AG10803 (cell line): ENCODE measurements around the gene FBXW4.
"Not testable (repeated sequence)": the region's sequence is repeated elsewhere in the genome, so short reads cannot be mapped to it uniquely, and the experiment has no call there.

Source experiments
- DNase-seq: peaks from one replicate; pipeline ENCODE4 v3.0.0; 2010; ENCODE audit warnings: low read depth
- H3K4me3 ChIP-seq: 2 replicates; pipeline ENCODE4 v1.5.1; 2011; ENCODE audit warnings: mild to moderate bottlenecking, low read length, control low read depth
- CTCF ChIP-seq: conservative IDR thresholded peaks from 2 replicates; pipeline ENCODE4 v1.5.1; 2011; ENCODE audit warnings: mild to moderate bottlenecking, low read length, control low read depth, inconsistent platforms

The FBXW4 gene

DNA sequence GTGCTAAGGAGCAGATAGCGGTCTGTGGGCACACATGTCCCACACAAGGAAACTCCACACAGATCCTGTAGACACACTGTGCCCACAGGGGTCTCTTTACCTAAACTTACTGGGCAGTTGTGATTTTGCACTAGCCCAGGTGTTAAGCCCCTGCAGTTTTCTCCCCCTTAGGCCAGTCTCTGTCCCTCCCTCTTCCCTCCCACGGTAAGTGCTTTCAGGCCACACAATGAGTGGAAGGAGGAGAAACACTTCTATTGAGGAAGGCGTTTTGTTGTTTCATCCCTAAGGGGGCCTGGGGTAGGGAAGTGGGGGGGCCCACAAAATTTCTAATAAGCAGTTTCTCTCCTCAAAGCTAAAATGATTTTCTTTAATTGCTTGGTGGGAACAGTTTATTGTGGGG is 51.4 kb downstream of the FBXW4 start:
- no peak for TF ChIP-seq CTCF
- H3K4me3 ChIP-seq, result no peak overlapping the region
- no peak for DNase-seq

DNA sequence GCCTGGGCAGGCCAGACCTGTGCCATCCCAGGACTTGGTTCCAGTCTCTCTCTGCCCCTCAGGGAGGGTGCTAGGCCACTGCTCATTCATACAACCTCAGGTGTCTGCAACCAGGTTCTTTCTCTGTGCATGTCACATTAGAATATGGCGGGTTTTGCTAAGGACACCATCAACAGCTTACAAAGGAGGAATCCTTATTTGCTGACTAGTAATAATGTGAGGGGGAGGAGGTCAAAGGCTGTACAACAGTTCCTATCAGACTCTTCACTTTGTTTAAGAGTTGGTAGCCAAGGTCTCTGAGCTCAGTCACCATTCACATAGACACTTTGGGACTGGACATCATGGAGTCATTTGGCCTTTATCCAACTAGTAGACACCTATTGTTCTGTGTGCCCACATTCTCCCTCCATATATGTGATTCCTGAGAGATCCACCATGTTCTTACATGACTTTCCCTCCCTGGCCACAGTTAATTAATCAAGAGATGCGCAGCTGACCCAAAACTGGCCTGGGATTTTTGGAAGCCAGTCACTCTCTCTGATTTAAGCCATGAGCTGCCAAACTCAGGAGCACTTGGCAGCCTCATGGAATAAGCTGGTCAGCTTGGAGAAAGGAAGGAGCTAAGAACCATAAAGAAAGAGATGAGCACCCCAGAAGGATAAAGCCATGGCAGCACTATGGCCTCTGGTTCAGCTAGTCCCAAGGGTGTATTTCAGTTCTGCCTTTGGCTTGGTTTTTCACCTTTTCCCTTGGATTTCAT is 55.6 kb downstream of the FBXW4 start:
- H3K4me3 ChIP-seq, result no peak overlapping the region
- no peak for TF ChIP-seq CTCF

DNA sequence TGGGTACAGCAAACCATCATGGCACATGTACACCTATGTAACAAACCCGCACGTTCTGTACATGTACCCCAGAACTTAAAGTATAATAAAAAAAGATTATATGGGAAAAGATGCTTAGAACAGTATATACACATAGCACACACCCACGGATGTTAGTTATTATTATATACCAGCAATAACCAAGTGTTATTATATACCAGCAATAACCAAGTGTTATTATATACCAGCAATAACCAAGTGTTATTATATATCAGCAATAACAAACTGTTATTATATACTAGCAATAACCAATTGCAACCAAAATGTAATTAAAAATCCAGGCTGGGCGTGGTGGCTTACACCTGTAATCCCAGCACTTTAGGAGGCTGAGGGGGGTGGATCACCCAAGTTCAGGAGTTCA is 61.5 kb downstream of the FBXW4 start:
- not testable (repeated sequence) for H3K4me3 ChIP-seq, DNase-seq

More for the DNA sequence above, 55.6 kb downstream of the FBXW4 start:
- DNase-seq, result no peak

- no peak overlapping the region for H3K4me3 ChIP-seq
- TF ChIP-seq CTCF, result no peak
- peak; percentile 27 for DNase-seq
These were observed 63.0 kb downstream of the FBXW4 start for GRCh38 chr10:101631821-101632475.

DNA sequence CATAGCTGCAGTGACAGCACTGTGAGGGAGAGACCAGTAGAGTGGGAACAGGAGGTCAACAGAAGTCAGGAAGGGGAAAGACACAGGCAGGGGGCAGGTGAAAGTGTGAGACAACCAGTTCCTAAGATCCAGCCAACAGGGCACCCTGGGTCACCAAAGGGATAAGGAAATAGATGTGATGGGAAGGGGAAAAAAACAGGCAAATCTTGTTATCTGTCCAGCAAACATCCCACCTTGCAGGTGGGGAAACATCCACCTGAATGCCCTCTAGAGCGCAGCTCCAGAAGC is 64.4 kb downstream of the FBXW4 start:
- no peak for DNase-seq
- no peak overlapping the region for H3K4me3 ChIP-seq
- TF ChIP-seq CTCF, result no peak

- DNase-seq, result no peak
- TF ChIP-seq CTCF, result no peak
- no peak overlapping the region for H3K4me3 ChIP-seq
These were observed 64.9 kb downstream of the FBXW4 start for GRCh38 chr10:101629837-101630632.

GRCh38 chr10:101625821-101626412 is 69.1 kb downstream of the FBXW4 start:
- DNase-seq, result no peak
- H3K4me3 ChIP-seq, result no peak overlapping the region
- no peak for TF ChIP-seq CTCF
